ENCODE results near the gene GBX1. TPM values are rescaled to one million over a fixed set of nuclear protein-coding genes. Genes with fewer than 3 reads are reported as not detected.

The GBX1 gene
- total RNA-seq, 3 donors from 2014 or later, result not detected

GRCh38 chr7:151126491-151127137 lies 40.9 kb downstream of the GBX1 start:
- H3K27me3 ChIP-seq, result no peaks in the 10 kb centered on the region
- DNase-seq (ENCODE audit: low spot score in 2 of 2), result no peak
- H3K4me3 ChIP-seq, result no peak overlapping the region
- no peaks in the 10 kb centered on the region for H3K36me3 ChIP-seq
- no peaks in the 10 kb centered on the region for H3K9me3 ChIP-seq
- intact Hi-C loops (cut with DNase I; ENCODE audit: low total_unique reads), result no loop called here
- TF ChIP-seq CTCF (IDR thresholded peaks at IDR 0.05) (no peak), POLR2A (IDR thresholded peaks at IDR 0.05) (no peak), POLR2AphosphoS5 (IDR thresholded peaks at IDR 0.05) (no peak)
- H3K4me1 ChIP-seq, result peaks cover 0 to 5% of the 10 kb centered on the region in 2 donors
- no peak overlapping the region for H3K27ac ChIP-seq

- H3K36me3 ChIP-seq, result no peaks in the 10 kb centered on the region
- no peaks in the 10 kb centered on the region for H3K9me3 ChIP-seq
- no peak overlapping the region for H3K27ac ChIP-seq
- H3K27me3 ChIP-seq, result no peaks in the 10 kb centered on the region
- no peak for TF ChIP-seq POLR2A (IDR thresholded peaks at IDR 0.05)
- peaks cover 0 to 5% of the 10 kb centered on the region in 2 donors for H3K4me1 ChIP-seq
- DNase-seq (ENCODE audit: low spot score in 2 of 2), result no peak
- H3K4me3 ChIP-seq, result peak overlapping the region; percentile 35 to 61 (median 39)
- intact Hi-C loops (cut with DNase I; ENCODE audit: low total_unique reads), result no loop called here
These were observed 41.5 kb downstream of the GBX1 start for GRCh38 chr7:151125846-151126481.

GRCh38 chr7:151125470-151125845 lies 42.0 kb downstream of the GBX1 start:
- DNase-seq (ENCODE audit: low spot score in 2 of 2), result no peak
- Histone ChIP-seq H3K4me1 (peaks cover 0 to 5% of the 10 kb centered on the region in 2 donors), H3K36me3 (no peaks in the 10 kb centered on the region), H3K4me3 (peak overlapping the region; percentile 35 to 61 (median 39)), H3K27me3 (no peaks in the 10 kb centered on the region), H3K9me3 (no peaks in the 10 kb centered on the region), H3K27ac (peak overlapping the region in 1 of 2 donors; percentile 3)
- intact Hi-C loops (cut with DNase I; ENCODE audit: low total_unique reads), result no loop called here
- TF ChIP-seq POLR2AphosphoS5 (IDR thresholded peaks at IDR 0.05) (no peak), CTCF (IDR thresholded peaks at IDR 0.05) (no peak), POLR2A (IDR thresholded peaks at IDR 0.05) (no peak)

GRCh38 chr7:151124899-151125399 lies 42.5 kb downstream of the GBX1 start:
- Histone ChIP-seq H3K27me3 (no peaks in the 10 kb centered on the region), H3K4me1 (peaks cover 0 to 5% of the 10 kb centered on the region in 2 donors), H3K4me3 (peak overlapping the region in 2 of 3 donors; percentile 35 to 61), H3K36me3 (no peaks in the 10 kb centered on the region), H3K9me3 (no peaks in the 10 kb centered on the region), H3K27ac (peak overlapping the region in 1 of 2 donors; percentile 3)
- intact Hi-C loops (cut with DNase I; ENCODE audit: low total_unique reads), result no loop called here
- TF ChIP-seq CTCF (IDR thresholded peaks at IDR 0.05) (no peak), POLR2AphosphoS5 (IDR thresholded peaks at IDR 0.05) (no peak), POLR2A (IDR thresholded peaks at IDR 0.05) (no peak)
- no peak for DNase-seq (ENCODE audit: low spot score in 2 of 2)

GRCh38 chr7:151124481-151124880 lies 43.0 kb downstream of the GBX1 start:
- Histone ChIP-seq H3K27me3 (no peaks in the 10 kb centered on the region), H3K9me3 (no peaks in the 10 kb centered on the region), H3K4me3 (no peak overlapping the region), H3K4me1 (peaks cover 0 to 5% of the 10 kb centered on the region in 2 donors), H3K27ac (no peak overlapping the region), H3K36me3 (no peaks in the 10 kb centered on the region)
- intact Hi-C loops (cut with DNase I; ENCODE audit: low total_unique reads), result no loop called here
- TF ChIP-seq POLR2AphosphoS5 (IDR thresholded peaks at IDR 0.05) (no peak), POLR2A (IDR thresholded peaks at IDR 0.05) (no peak), CTCF (IDR thresholded peaks at IDR 0.05) (no peak)
- no peak for DNase-seq (ENCODE audit: low spot score in 2 of 2)

All from breast epithelium (tissue), 4 donors.